HEK293T (cell line): ENCODE data around the gene RET.
"Not testable (repeated sequence)": the region's sequence is repeated elsewhere in the genome, so short reads cannot be mapped to it uniquely, and the experiment has no call there.

Experiments
- CTCF ChIA-PET: fragments of 350-600 bp; formaldehyde crosslinking; extraction: SDS; loops from one replicate; lab custom pipeline; 2021; ENCODE audit warnings: antibody characterized with exemption, inconsistent platforms; lab: Yijun Ruan, JAX
- POLR2A ChIA-PET: fragments of 350-600 bp; formaldehyde crosslinking; extraction: SDS; loops from one replicate; lab custom pipeline; 2020; ENCODE audit warnings: antibody characterized with exemption, inconsistent platforms; lab: Yijun Ruan, JAX
- DNase-seq: peaks from one replicate; pipeline ENCODE4 v3.0.0; 2012; ENCODE audit warnings: mixed read lengths; ENCODE audit errors: extremely low spot score
- ARNT ChIP-seq: fragments of 450-650 bp; IDR thresholded peaks from 2 replicates; pipeline ENCODE4 v1.6.1; 2017; ENCODE audit warnings: mild to moderate bottlenecking
- BHLHE40 ChIP-seq: fragments of 450-650 bp; IDR thresholded peaks from 2 replicates; pipeline ENCODE4 v1.6.1; 2016; ENCODE audit warnings: mild to moderate bottlenecking, moderate library complexity, borderline replicate concordance
- CTBP1 ChIP-seq: fragments of 450-650 bp; IDR thresholded peaks from 2 replicates; pipeline ENCODE4 v1.6.1; 2016; ENCODE audit warnings: borderline replicate concordance
- ELF4 ChIP-seq: fragments of 450-650 bp; IDR thresholded peaks from 2 replicates; pipeline ENCODE4 v1.6.1; 2017; ENCODE audit warnings: antibody characterized with exemption
- FOXA1 ChIP-seq: fragments of 450-650 bp; IDR thresholded peaks from 2 replicates; pipeline ENCODE4 v1.6.1; 2016; ENCODE audit warnings: mild to moderate bottlenecking
- FOXK2 ChIP-seq: fragments of 450-650 bp; IDR thresholded peaks from 2 replicates; pipeline ENCODE4 v1.6.1; 2016; ENCODE audit warnings: mild to moderate bottlenecking
- FOXM1 ChIP-seq: fragments of 450-650 bp; IDR thresholded peaks from 2 replicates; pipeline ENCODE4 v1.6.1; 2017; ENCODE audit warnings: mild to moderate bottlenecking, borderline replicate concordance
- HDGF ChIP-seq: fragments of 450-650 bp; IDR thresholded peaks from 2 replicates; pipeline ENCODE4 v1.6.1; 2017; ENCODE audit warnings: antibody characterized with exemption, borderline replicate concordance
- L3MBTL2 ChIP-seq: fragments of 450-650 bp; conservative IDR thresholded peaks from 2 replicates; pipeline ENCODE4 v1.6.1; 2016; ENCODE audit warnings: mild to moderate bottlenecking
- LEF1 ChIP-seq: fragments of 450-650 bp; IDR thresholded peaks from 2 replicates; pipeline ENCODE4 v1.6.1; 2017; ENCODE audit warnings: mild to moderate bottlenecking, borderline replicate concordance
- NFRKB ChIP-seq: fragments of 450-650 bp; IDR thresholded peaks from 2 replicates; pipeline ENCODE4 v1.6.1; 2016; ENCODE audit warnings: mild to moderate bottlenecking, moderate library complexity
- SP1 ChIP-seq: fragments of 450-650 bp; IDR thresholded peaks from 2 replicates; pipeline ENCODE4 v1.6.1; 2017
- SUZ12 ChIP-seq: fragments of 450-650 bp; IDR thresholded peaks from 2 replicates; pipeline ENCODE4 v1.6.1; 2016; ENCODE audit warnings: mild to moderate bottlenecking
- TARDBP ChIP-seq: fragments of 450-650 bp; IDR thresholded peaks from 2 replicates; pipeline ENCODE4 v1.6.1; 2016
- ZNF384 ChIP-seq: fragments of 450-650 bp; IDR thresholded peaks from 2 replicates; pipeline ENCODE4 v1.6.1; 2016
- TF ChIP-seq, protein P1 (sequence below): fragments of 450-650 bp; IDR thresholded peaks from 2 replicates; pipeline ENCODE4 v1.6.1; 2016

Gene RET

DNA sequence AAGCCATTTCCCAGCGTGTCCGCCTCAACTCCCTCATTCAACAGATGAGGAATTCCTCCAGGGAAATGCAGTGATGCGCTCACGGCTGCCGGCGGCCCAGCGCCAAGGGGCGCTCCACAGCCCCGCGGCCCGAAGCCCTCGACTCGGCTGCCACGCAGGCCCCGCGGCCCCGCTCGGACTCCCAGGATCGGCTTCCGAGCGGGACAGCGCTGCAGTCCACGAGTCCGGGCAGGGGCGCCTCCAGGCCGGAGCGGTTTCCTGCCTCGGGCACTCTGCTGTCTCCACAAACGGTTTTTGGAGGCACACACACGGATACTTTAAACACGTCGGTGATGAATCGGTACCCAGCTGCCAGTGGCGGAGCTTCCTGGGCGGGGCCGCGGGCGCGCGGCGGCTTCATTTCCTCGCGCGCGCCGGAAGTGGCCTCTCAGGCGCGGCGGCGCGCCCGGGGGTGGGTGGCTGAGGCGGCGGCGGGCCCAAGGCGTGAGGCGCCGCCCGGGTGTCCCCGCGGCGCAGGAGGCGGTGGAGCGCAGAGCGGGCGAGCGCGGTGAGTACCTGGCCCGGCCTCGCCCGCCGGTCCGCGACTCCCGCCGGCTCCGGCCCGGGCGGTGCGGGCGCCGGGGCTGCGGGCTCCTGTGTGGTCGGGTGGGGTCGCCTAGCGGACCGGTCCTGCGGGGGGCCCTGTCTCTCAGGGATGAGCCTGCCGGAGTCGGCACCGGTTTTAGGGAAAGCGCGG, 61.3 kb downstream of the RET start, which contains the start of gene CSGALNACT2:
Gene CSGALNACT2 (plus strand): TSS at position 425 of the 736 bp plus-strand sequence. CDS start 16,705 bp downstream, outside the sequence.
- TF ChIP-seq CTBP1 (no peak), L3MBTL2 (peak; percentile 54; the same call in 1 of the 2 replicates)
- TF ChIP-seq, protein P1, sequence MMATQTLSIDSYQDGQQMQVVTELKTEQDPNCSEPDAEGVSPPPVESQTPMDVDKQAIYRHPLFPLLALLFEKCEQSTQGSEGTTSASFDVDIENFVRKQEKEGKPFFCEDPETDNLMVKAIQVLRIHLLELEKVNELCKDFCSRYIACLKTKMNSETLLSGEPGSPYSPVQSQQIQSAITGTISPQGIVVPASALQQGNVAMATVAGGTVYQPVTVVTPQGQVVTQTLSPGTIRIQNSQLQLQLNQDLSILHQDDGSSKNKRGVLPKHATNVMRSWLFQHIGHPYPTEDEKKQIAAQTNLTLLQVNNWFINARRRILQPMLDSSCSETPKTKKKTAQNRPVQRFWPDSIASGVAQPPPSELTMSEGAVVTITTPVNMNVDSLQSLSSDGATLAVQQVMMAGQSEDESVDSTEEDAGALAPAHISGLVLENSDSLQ: peak; percentile 22; the same call in 1 of the 2 replicates
- peak; percentile 80 for DNase-seq
- ChIA-PET CTCF (no interaction called here), POLR2A (interaction anchor here (0.8 to 1.8 kb wide), 8 partner anchors 9 to 381 kb away, joined by 3 to 11 read pairs (median 4); no protein-coding TSS in a partner anchor)

DNA sequence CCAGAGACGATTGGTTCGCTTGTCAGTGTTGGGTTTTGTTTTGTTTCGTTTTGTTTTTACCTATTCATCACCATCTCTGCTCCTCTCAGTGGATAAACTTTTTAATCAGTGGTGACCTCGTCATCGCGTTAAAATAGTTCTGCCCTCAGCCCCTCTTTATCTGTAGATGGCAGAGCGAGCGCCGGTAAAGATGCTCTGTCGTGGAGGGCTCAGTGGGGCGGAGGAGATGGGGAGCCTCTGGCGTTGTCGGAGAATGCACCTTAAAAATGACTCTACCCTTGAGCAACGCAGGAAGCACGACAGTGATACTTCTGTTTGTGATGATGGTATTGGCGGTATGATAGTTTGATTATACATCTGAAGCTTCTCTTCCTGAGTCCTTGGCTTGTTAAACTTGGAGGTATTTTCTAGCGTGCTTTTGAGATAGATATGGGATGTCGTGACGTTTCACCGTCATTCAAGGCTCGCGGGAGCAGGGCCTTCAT, 61.9 kb downstream of the RET start:
- DNase-seq: no peak
- TF ChIP-seq HDGF: no peak
- TF ChIP-seq ZNF384: no peak
- TF ChIP-seq CTBP1: peak; percentile 29; the same call in 1 of the 2 replicates
- TF ChIP-seq SP1: no peak
- ChIA-PET CTCF (interaction anchor here (0.9 kb wide), 1 partner anchor 63 kb away, joined by 3 read pairs; no protein-coding TSS in a partner anchor), POLR2A (interaction anchor here (0.6 to 1.8 kb wide), 8 partner anchors 10 to 63 kb away, joined by 3 to 11 read pairs (median 4); no protein-coding TSS in a partner anchor)

DNA sequence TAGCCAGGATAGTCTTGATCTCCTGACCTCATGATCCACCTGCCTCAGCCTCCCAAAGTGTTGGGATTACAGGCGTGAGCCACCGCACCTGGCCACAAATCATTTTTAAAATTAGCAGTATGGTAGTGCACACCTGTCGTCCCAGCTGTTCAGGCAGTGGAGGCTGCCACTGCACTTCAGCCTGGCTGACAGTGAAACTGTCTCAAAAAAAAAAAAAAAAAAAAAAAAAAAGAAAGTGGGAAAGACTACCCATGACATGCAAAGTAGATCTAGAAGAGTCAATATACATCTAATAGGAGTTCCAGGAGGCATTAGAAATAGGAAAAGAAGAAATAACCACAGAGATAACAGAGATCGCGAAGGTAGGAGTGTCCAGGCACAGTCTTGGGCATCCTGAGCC, 64.6 kb downstream of the RET start:
- no peak for DNase-seq
- CTCF ChIA-PET: interaction anchor here (0.6 kb wide), 1 partner anchor 1758 kb away, joined by 3 read pairs; no protein-coding TSS in a partner anchor
- POLR2A ChIA-PET: no interaction called here
- no peak for TF ChIP-seq L3MBTL2
- TF ChIP-seq ZNF384: no peak
- TF ChIP-seq FOXA1: no peak
- TF ChIP-seq, protein P1: no peak
- TF ChIP-seq ARNT: no peak
- TF ChIP-seq FOXM1: no peak
- TF ChIP-seq SP1: no peak
- TF ChIP-seq FOXK2: no peak
- TF ChIP-seq HDGF: no peak
- TF ChIP-seq SUZ12: no peak
- no peak for TF ChIP-seq ELF4
- TF ChIP-seq LEF1: no peak

DNA sequence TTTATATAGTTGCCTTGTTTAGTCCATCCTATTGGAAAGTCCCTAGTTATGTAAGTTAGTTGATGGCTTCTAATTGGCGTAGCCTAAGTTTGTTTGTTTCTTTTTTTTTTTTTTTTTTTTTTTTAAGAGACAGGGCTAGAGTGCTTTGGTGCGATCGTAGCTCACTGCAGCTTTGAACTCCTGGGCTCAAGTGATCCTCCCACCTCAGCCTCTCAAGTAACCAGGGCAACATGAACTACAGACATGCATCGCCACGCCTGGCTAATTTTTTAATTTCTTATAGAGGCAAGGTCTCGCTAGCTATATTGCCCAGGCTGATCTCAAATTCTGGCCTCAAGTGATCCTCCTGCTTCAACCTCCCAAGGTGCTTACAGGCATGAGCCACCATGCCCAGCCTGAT, 68.4 kb downstream of the RET start:
- ChIA-PET CTCF (no interaction called here), POLR2A (no interaction called here)
- TF ChIP-seq ELF4: no peak
- no peak for TF ChIP-seq FOXM1
- no peak for TF ChIP-seq HDGF
- no peak for TF ChIP-seq L3MBTL2
- TF ChIP-seq LEF1: no peak
- TF ChIP-seq BHLHE40: no peak
- no peak for TF ChIP-seq SUZ12
- no peak for TF ChIP-seq CTBP1
- TF ChIP-seq ARNT: no peak
- TF ChIP-seq, protein P1: no peak
- TF ChIP-seq ZNF384: no peak
- TF ChIP-seq NFRKB: no peak
- TF ChIP-seq FOXK2: no peak
- no peak for TF ChIP-seq SP1
- DNase-seq: no peak

DNA sequence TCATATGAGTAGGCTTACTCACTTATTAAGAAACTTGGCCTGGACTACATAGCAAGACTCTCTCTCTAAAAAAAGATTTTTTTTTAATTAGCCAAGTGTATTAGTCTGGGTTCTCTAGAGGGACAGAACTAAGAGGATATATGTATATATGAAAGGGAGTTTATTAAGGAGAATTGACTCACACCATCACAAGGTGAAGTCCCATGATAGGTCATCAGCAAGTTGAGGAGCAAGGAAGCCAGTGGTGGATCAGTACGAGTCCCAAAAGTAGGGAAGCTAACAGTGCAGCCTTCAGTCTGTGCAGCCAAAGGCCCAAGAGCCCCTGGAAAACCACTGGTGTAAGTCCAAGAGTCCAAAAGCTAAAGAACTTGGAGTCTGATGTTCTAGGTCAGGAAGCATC, 69.1 kb downstream of the RET start:
- POLR2A ChIA-PET, CTCF ChIA-PET, DNase-seq: not testable (repeated sequence)

DNA sequence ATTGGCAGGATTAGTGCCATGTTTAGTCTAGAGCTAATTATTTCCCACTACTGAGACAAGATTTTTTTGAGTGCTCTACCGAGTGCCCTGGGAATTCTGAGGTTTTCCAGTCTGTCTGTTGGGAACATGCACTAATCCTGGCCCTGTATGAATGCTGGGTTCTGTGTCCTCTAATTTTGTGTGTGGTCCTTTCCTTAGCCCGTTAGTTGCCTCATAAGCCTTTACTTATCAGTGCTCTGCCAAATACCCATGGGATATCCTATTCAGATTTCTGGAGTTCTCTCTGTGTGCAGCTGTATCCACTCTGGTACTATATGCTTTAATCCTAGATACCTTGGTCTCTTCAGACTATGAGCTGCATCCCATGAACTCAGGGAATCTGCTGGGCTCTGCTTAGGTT, 74.5 kb downstream of the RET start:
- ChIA-PET POLR2A (interaction anchor here (0.9 to 1.6 kb wide), 2 partner anchors 12 to 13 kb away, joined by 3 to 4 read pairs; partner anchors contain the start of gene CSGALNACT2), CTCF (interaction anchor here (1.0 kb wide), 1 partner anchor 51 kb away, joined by 3 read pairs; no protein-coding TSS in a partner anchor)
- TF ChIP-seq ZNF384 (no peak), LEF1 (no peak), SP1 (no peak), HDGF (no peak), ARNT (no peak), TARDBP (no peak), FOXK2 (no peak), SUZ12 (no peak), BHLHE40 (no peak), L3MBTL2 (no peak)
- TF ChIP-seq, protein P1: no peak
- no peak for DNase-seq
